ENCODE measurements around the gene GAL3ST1.

The GAL3ST1 gene

GRCh38 chr22:30531651-30532608 lies 42.5 kb downstream of the GAL3ST1 start:
- DNase-seq: no peak

GRCh38 chr22:30526656-30527055 lies 47.8 kb downstream of the GAL3ST1 start:
- no peak for DNase-seq

GRCh38 chr22:30523646-30524489 lies 50.6 kb downstream of the GAL3ST1 start:
- DNase-seq: no peak

- DNase-seq: no peak
Measured at GRCh38 chr22:30521368-30522156, 52.9 kb downstream of the GAL3ST1 start.

GRCh38 chr22:30519842-30520425 lies 54.5 kb downstream of the GAL3ST1 start:
- DNase-seq: no peak

GRCh38 chr22:30516731-30517130 lies 57.7 kb downstream of the GAL3ST1 start:
- no peak for DNase-seq

- no peak for DNase-seq
Measured at GRCh38 chr22:30516273-30516672, 58.2 kb downstream of the GAL3ST1 start.

- DNase-seq: no peak
Measured at GRCh38 chr22:30514252-30514651, 60.2 kb downstream of the GAL3ST1 start.

GRCh38 chr22:30513462-30513861 lies 61.0 kb downstream of the GAL3ST1 start:
- DNase-seq: no peak

- DNase-seq: no peak
Measured at GRCh38 chr22:30511911-30512310, 62.6 kb downstream of the GAL3ST1 start.

GRCh38 chr22:30511109-30511508 lies 63.4 kb downstream of the GAL3ST1 start:
- DNase-seq: no peak

GRCh38 chr22:30508216-30508615 lies 66.2 kb downstream of the GAL3ST1 start:
- DNase-seq: no peak

- DNase-seq: no peak
Measured at GRCh38 chr22:30507670-30508069, 66.8 kb downstream of the GAL3ST1 start.

- DNase-seq: no peak
Measured at GRCh38 chr22:30506507-30506968, 67.9 kb downstream of the GAL3ST1 start.
